ENCODE results near the gene FUT7. TPM values are rescaled to one million over a fixed set of nuclear protein-coding genes. Genes with fewer than 3 reads are reported as not detected.

FUT7 gene
- total and polyA plus RNA-seq, 2 of the 13 experiments (the other 11 are each of a cell fraction or from before 2014, with no cell fraction given): 0.05 TPM; not detected in 1

- H3K27me3 ChIP-seq (ENCODE audit: control insufficient read depth in 1 of 2, insufficient read depth in 2 of 2, low read length in 2 of 2): 0 out of 5 replicates have a peak, but pooled peaks cover 0 to 3% of the 10 kb centered on the region in 2 experiments
- no peak for ATAC-seq
- WGBS (ENCODE audit: low lambda C conversion rate): 0% methylated on average over 2 of the region's 8 CpGs
- ChIA-PET CTCF (ENCODE audit: low intra/inter-chr PET ratio, low total read pairs) (interaction anchor here (1.5 to 2.3 kb wide), 3 partner anchors 14 to 248 kb away, joined by 5 to 15 read pairs (median 10); no protein-coding TSS in a partner anchor), POLR2A (interaction anchor here (1.0 to 1.8 kb wide), 2 partner anchors 51 to 248 kb away, joined by 4 to 6 read pairs; partner anchors contain the start of gene MAN1B1)
- H3K9ac ChIP-seq (ENCODE audit: insufficient read depth, low read depth, low read length): no peak overlapping the region
- no peaks in the 10 kb centered on the region for H4K20me1 ChIP-seq (ENCODE audit: insufficient read depth, low read length)
- TF ChIP-seq ZNF367 (CRISPR knock-in tag; IDR thresholded peaks at IDR 0.05; ENCODE audit: borderline replicate concordance): no peak
- TF ChIP-seq TBX2 (CRISPR knock-in tag; IDR thresholded peaks at IDR 0.05; ENCODE audit: borderline replicate concordance): 0 out of 2 replicates have a peak, but pooled peaks have one; percentile 5
- BruUV-seq (replicated peaks): no TSS peak
- no peak overlapping the region for H2AFZ ChIP-seq (ENCODE audit: low read length)
- H3K79me2 ChIP-seq (ENCODE audit: insufficient read depth, low read length): no peaks in the 10 kb centered on the region
- H3K36me3 ChIP-seq (replicated peaks in 1 of 2; ENCODE audit: control insufficient read depth in 1 of 2, insufficient read depth in 2 of 2, low read length in 2 of 2): no peaks in the 10 kb centered on the region
- H3K4me3 ChIP-seq (replicated peaks in 1 of 3; ENCODE audit: insufficient read depth in 1 of 3, low read depth in 2 of 3, low read length in 3 of 3): no peak overlapping the region
- in situ Hi-C loops (cut with HindIII; ENCODE audit: extremely low pct_ligation_motif_present, low pct_unique_long_range_greater_than_20kb) (loop anchor here (10.0 kb wide), 1 partner anchor 191 kb away; the partner anchor contains the start of genes AJM1 and PHPT1), intact Hi-C loops (cut with micrococcal nuclease; ENCODE audit: unreplicated experiment) (loop anchor here (1.0 to 2.0 kb wide), 2 partner anchors 87 to 249 kb away; no protein-coding TSS in a partner anchor)
- peaks cover 40% of the 10 kb centered on the region for H3K4me1 ChIP-seq (ENCODE audit: insufficient read depth, low read length)
- no peaks in the 10 kb centered on the region for H3K9me3 ChIP-seq (ENCODE audit: low read length)
- DNase-seq (ENCODE audit: low spot score): no peak
- no peak overlapping the region for H3K27ac ChIP-seq (ENCODE audit: extremely low read length, insufficient read depth, low read length)
- FAIRE-seq: no peak
- H3K4me2 ChIP-seq (ENCODE audit: low read depth, low read length): no peak overlapping the region
Observed at GRCh38 chr9:137035937-137036336, 4.0 kb upstream of the FUT7 start.

GRCh38 chr9:137035507-137035834 is 3.6 kb upstream of the FUT7 start:
- 0 out of 5 replicates have a peak, but pooled peaks cover 0 to 4% of the 10 kb centered on the region in 2 experiments for H3K27me3 ChIP-seq (ENCODE audit: control insufficient read depth in 1 of 2, insufficient read depth in 2 of 2, low read length in 2 of 2)
- ChIA-PET POLR2A (interaction anchor here (0.8 to 1.8 kb wide), 7 partner anchors 11 to 247 kb away, joined by 3 to 10 read pairs (median 3); partner anchors contain the start of genes C8G, FBXW5, MAN1B1 and SAPCD2), CTCF (ENCODE audit: low intra/inter-chr PET ratio, low total read pairs) (interaction anchor here (1.5 to 2.3 kb wide), 3 partner anchors 14 to 248 kb away, joined by 5 to 15 read pairs (median 10); no protein-coding TSS in a partner anchor)
- H3K79me2 ChIP-seq (ENCODE audit: insufficient read depth, low read length): no peaks in the 10 kb centered on the region
- ATAC-seq: peak; percentile 41
- no peak overlapping the region for H3K9ac ChIP-seq (ENCODE audit: insufficient read depth, low read depth, low read length)
- no peaks in the 10 kb centered on the region for H4K20me1 ChIP-seq (ENCODE audit: insufficient read depth, low read length)
- H3K4me1 ChIP-seq (ENCODE audit: insufficient read depth, low read length): peaks cover 44% of the 10 kb centered on the region
- H3K4me3 ChIP-seq (replicated peaks in 1 of 3; ENCODE audit: insufficient read depth in 1 of 3, low read depth in 2 of 3, low read length in 3 of 3): peak overlapping the region in 1 of 3 experiments; percentile 36; a peak in 1 of 6 replicates
- no peak for FAIRE-seq
- BruUV-seq (replicated peaks): no TSS peak
- H3K9me3 ChIP-seq (ENCODE audit: low read length): no peaks in the 10 kb centered on the region
- DNase-seq (ENCODE audit: low spot score): no peak
- no peak overlapping the region for H3K27ac ChIP-seq (ENCODE audit: extremely low read length, insufficient read depth, low read length)
- intact Hi-C loops (cut with micrococcal nuclease; ENCODE audit: unreplicated experiment): loop anchor here (1.0 to 2.0 kb wide), 2 partner anchors 87 to 248 kb away; no protein-coding TSS in a partner anchor
- no peaks in the 10 kb centered on the region for H3K36me3 ChIP-seq (replicated peaks in 1 of 2; ENCODE audit: control insufficient read depth in 1 of 2, insufficient read depth in 2 of 2, low read length in 2 of 2)
- H2AFZ ChIP-seq (ENCODE audit: low read length): no peak overlapping the region
- 4% methylated on average over 4 of the region's 9 CpGs for WGBS (ENCODE audit: low lambda C conversion rate)
- in situ Hi-C loops (cut with HindIII; ENCODE audit: extremely low pct_ligation_motif_present, low pct_unique_long_range_greater_than_20kb): loop anchor here (10.0 kb wide), 1 partner anchor 191 kb away; the partner anchor contains the start of genes AJM1 and PHPT1
- peak overlapping the region; percentile 44; the same call in 1 of the 2 replicates for H3K4me2 ChIP-seq (ENCODE audit: low read depth, low read length)
- no peak for TF ChIP-seq ZNF703 (CRISPR knock-in tag; IDR thresholded peaks at IDR 0.05; ENCODE audit: borderline replicate concordance)
- TF ChIP-seq ZNF747 (CRISPR knock-in tag; IDR thresholded peaks at IDR 0.05; ENCODE audit: borderline replicate concordance): 0 out of 2 replicates have a peak, but pooled peaks have one; percentile 34
- TF ChIP-seq TAF15 (IDR thresholded peaks at IDR 0.05; ENCODE audit: low read depth, low read length, poor library complexity, severe bottlenecking): peak; percentile 52
- TF ChIP-seq ZNF20 (CRISPR knock-in tag; IDR thresholded peaks at IDR 0.05): no peak
- no peak for TF ChIP-seq NFKB2 (CRISPR knock-in tag; IDR thresholded peaks at IDR 0.05; ENCODE audit: borderline replicate concordance)
- TF ChIP-seq ZNF350 (CRISPR knock-in tag; IDR thresholded peaks at IDR 0.05; ENCODE audit: borderline replicate concordance, low read depth): no peak
- TF ChIP-seq UBTF (CRISPR knock-in tag; IDR thresholded peaks at IDR 0.05): peak; percentile 11; the same call in 1 of the 2 replicates
- 0 out of 2 replicates have a peak, but pooled peaks have one; percentile 24 for TF ChIP-seq ZNF10 (CRISPR knock-in tag; IDR thresholded peaks at IDR 0.05; ENCODE audit: borderline replicate concordance, low read depth)
- TF ChIP-seq ZNF546 (CRISPR knock-in tag; conservative IDR thresholded peaks at IDR 0.05): 0 out of 2 replicates have a peak, but pooled peaks have one; percentile 10
- 0 out of 2 replicates have a peak, but pooled peaks have one; percentile 52 for TF ChIP-seq TBX2 (CRISPR knock-in tag; IDR thresholded peaks at IDR 0.05; ENCODE audit: borderline replicate concordance)
- TF ChIP-seq ZNF749 (CRISPR knock-in tag; IDR thresholded peaks at IDR 0.05; ENCODE audit: borderline replicate concordance): no peak
- TF ChIP-seq ZSCAN31 (CRISPR knock-in tag; IDR thresholded peaks at IDR 0.05; ENCODE audit: low read depth): 0 out of 2 replicates have a peak, but pooled peaks have one; percentile 28
